OCI-LY7 (cell line): ENCODE measurements around the gene KAZALD1.

Source experiments
- CTCF ChIP-seq: fragments of 200-600 bp; sonication (generic); conservative IDR thresholded peaks from 2 replicates; pipeline ENCODE4 v1.5.1; 2014; ENCODE audit warnings: mild to moderate bottlenecking, antibody characterized with exemption, low read length, moderate library complexity, mixed read lengths
- EZH2phosphoT487 ChIP-seq: fragments of 200-600 bp; sonication (generic); IDR thresholded peaks from 2 replicates; pipeline ENCODE4 v1.6.1; 2018; ENCODE audit warnings: low read depth, borderline replicate concordance, mild to moderate bottlenecking, mixed run types, antibody characterized with exemption, low read length, moderate library complexity, mixed read lengths

- TF ChIP-seq CTCF (no peak), EZH2phosphoT487 (no peak)
Observed at GRCh38 chr10:101064415-101065030, 2.7 kb downstream of the KAZALD1 start.
